SK-N-SH (cell line): ENCODE results near the gene DOCK4. TPM values are rescaled to one million over a fixed set of nuclear protein-coding genes. Genes with fewer than 3 reads are reported as not detected.
A peak's percentile ranks its signal among the peaks of the same experiment; 100 is the strongest.

Experiments used
- CTCF ChIA-PET: fragments of 300-600, 350-600 bp; formaldehyde crosslinking; extraction: SDS; loops from one replicate; lab custom pipeline; 2021; lab: Yijun Ruan, JAX
- POLR2A ChIA-PET: fragments of 350-600 bp; sonication (Branson Sonifier 250); formaldehyde crosslinking; extraction: SDS; loops from one replicate; lab custom pipeline; 2020; ENCODE audit warnings: antibody characterized with exemption, inconsistent platforms; lab: Yijun Ruan, JAX
- DNase-seq: peaks from one replicate; pipeline ENCODE4 v3.0.0; 2012
- H2AFZ ChIP-seq: fragments of 200-600 bp; sonication (generic); 2 replicates; pipeline ENCODE4 v1.8.1; 2016; ENCODE audit warnings: antibody characterized with exemption, mild to moderate bottlenecking, low read depth
- H3F3A ChIP-seq: fragments of 200-600 bp; sonication (generic); replicated peaks from 2 replicates; pipeline ENCODE3; 2016; ENCODE audit warnings: antibody characterized with exemption, mild to moderate bottlenecking; ENCODE audit not compliant: insufficient read depth
- H3K27ac ChIP-seq, 2 experiments: fragments of 200-500 bp in 1 of 2; fragments of 200-600 bp in 1 of 2; sonication (Bioruptor generic) in 1 of 2; sonication (generic), shearing (Covaris generic) in 1 of 2; 2 replicates each; pipeline versions ENCODE4 v1.5.1 to v1.6.1; 2014 to 2016; ENCODE audit warnings: low read depth in 2 of 2, inconsistent platforms in 1 of 2, low read length in 1 of 2, mild to moderate bottlenecking in 1 of 2, mixed read lengths in 1 of 2
- H3K27me3 ChIP-seq: fragments of 200-600 bp; sonication (generic), shearing (Covaris generic); 2 replicates; pipeline ENCODE4 v1.6.1; 2016; ENCODE audit warnings: mixed run types; ENCODE audit not compliant: insufficient read depth
- H3K36me3 ChIP-seq, 2 experiments: fragments of 200-500 bp in 1 of 2; fragments of 200-600 bp in 1 of 2; sonication (Bioruptor generic) in 1 of 2; sonication (generic) in 1 of 2; replicated peaks in 1 of 2; 2 replicates each; pipeline versions ENCODE3 to v1.5.1; 2014 to 2016; ENCODE audit warnings: low read length in 1 of 2, mild to moderate bottlenecking in 1 of 2; ENCODE audit not compliant: insufficient read depth in 2 of 2, control insufficient read depth in 1 of 2
- H3K4me1 ChIP-seq, 2 experiments: fragments of 200-500 bp in 1 of 2; fragments of 200-600 bp in 1 of 2; sonication (Bioruptor generic) in 1 of 2; sonication (generic), shearing (Covaris generic) in 1 of 2; 2 replicates each; pipeline versions ENCODE4 v1.5.1 to v1.6.1; 2014 to 2016; ENCODE audit warnings: low read depth in 1 of 2, low read length in 1 of 2, mixed run types in 1 of 2; ENCODE audit not compliant: insufficient read depth in 2 of 2, control insufficient read depth in 1 of 2
- H3K4me2 ChIP-seq: fragments of 200-600 bp; sonication (generic), shearing (Covaris generic); 2 replicates; pipeline ENCODE4 v1.6.1; 2017; ENCODE audit warnings: mixed run types
- H3K4me3 ChIP-seq, 2 experiments: fragments of 200-500 bp in 1 of 2; fragments of 200-600 bp in 1 of 2; sonication (Bioruptor generic) in 1 of 2; sonication (generic), shearing (Covaris generic) in 1 of 2; 2 replicates each; pipeline versions ENCODE4 v1.5.1 to v1.8.1; 2014 to 2016; ENCODE audit warnings: low read depth in 2 of 2, inconsistent platforms in 1 of 2, low read length in 1 of 2, mild to moderate bottlenecking in 1 of 2, mixed read lengths in 1 of 2, moderate library complexity in 1 of 2
- H3K79me2 ChIP-seq: fragments of 200-600 bp; sonication (generic); 2 replicates; pipeline ENCODE4 v1.8.1; 2017; ENCODE audit warnings: mild to moderate bottlenecking; ENCODE audit not compliant: insufficient read depth
- H3K9ac ChIP-seq: fragments of 200-600 bp; sonication (generic); 2 replicates; pipeline ENCODE4 v1.6.1; 2017; ENCODE audit warnings: mixed run types
- H3K9me2 ChIP-seq: fragments of 200-600 bp; sonication (generic); 2 replicates; pipeline ENCODE4 v1.6.1; 2017; ENCODE audit warnings: mixed run types
- H3K9me3 ChIP-seq: fragments of 200-600 bp; sonication (generic); 2 replicates; pipeline ENCODE4 v1.6.1; 2017; ENCODE audit warnings: mixed run types, mild to moderate bottlenecking, moderate library complexity
- H4K20me1 ChIP-seq: fragments of 200-600 bp; sonication (generic); 2 replicates; pipeline ENCODE4 v1.6.1; 2017; ENCODE audit warnings: mild to moderate bottlenecking, mixed run types; ENCODE audit not compliant: insufficient read depth
- CHD2 ChIP-seq: fragments of 150-350 bp; IDR thresholded peaks from 2 replicates; pipeline ENCODE4 v1.6.1; 2018; ENCODE audit warnings: low read length; ENCODE audit not compliant: partially characterized antibody
- EZH2phosphoT487 ChIP-seq: fragments of 200-600 bp; sonication (generic); IDR thresholded peaks from 2 replicates; pipeline ENCODE4 v1.6.1; 2017; ENCODE audit warnings: low read depth, mixed run types, mild to moderate bottlenecking, antibody characterized with exemption, moderate library complexity, borderline replicate concordance
- FOSL2 ChIP-seq: IDR thresholded peaks from 2 replicates; pipeline ENCODE4 v1.4.0; 2012; ENCODE audit warnings: low read depth, mild to moderate bottlenecking, moderate library complexity, borderline replicate concordance
- FOXJ3 ChIP-seq: sonication (generic); formaldehyde crosslinking; IDR thresholded peaks from 2 replicates; pipeline ENCODE4 v1.5.1; 2020; ENCODE audit warnings: mild to moderate bottlenecking, missing genetic modification reagents
- GABPA ChIP-seq: IDR thresholded peaks from 2 replicates; pipeline ENCODE4 v1.4.0; 2012; ENCODE audit warnings: low read depth, mild to moderate bottlenecking
- GATA2 ChIP-seq: sonication (generic); formaldehyde crosslinking; IDR thresholded peaks from 2 replicates; pipeline ENCODE4 v1.5.0; 2020; ENCODE audit warnings: mild to moderate bottlenecking, missing genetic modification reagents
- MEF2A ChIP-seq: IDR thresholded peaks from 2 replicates; pipeline ENCODE4 v1.4.0; 2012; ENCODE audit warnings: low read depth, borderline replicate concordance
- RCOR1 ChIP-seq: fragments of 150-350 bp; IDR thresholded peaks from 2 replicates; pipeline ENCODE4 v1.6.1; 2017; ENCODE audit warnings: antibody characterized with exemption, low read length
- RXRA ChIP-seq: IDR thresholded peaks from 2 replicates; pipeline ENCODE4 v1.4.0; 2012; ENCODE audit warnings: low read depth, mild to moderate bottlenecking, borderline replicate concordance
- SMC3 ChIP-seq: IDR thresholded peaks from 2 replicates; pipeline ENCODE4 v1.6.1; 2012; ENCODE audit warnings: low read depth, low read length, improper control_type of control experiment
- TAF1 ChIP-seq: IDR thresholded peaks from 2 replicates; pipeline ENCODE4 v1.6.1; 2012; ENCODE audit warnings: low read depth, mild to moderate bottlenecking, low read length, moderate library complexity, borderline replicate concordance
- TCF12 ChIP-seq: IDR thresholded peaks from 2 replicates; pipeline ENCODE4 v1.4.0; 2012
- WGBS: methylation state at CpG from one replicate; pipeline ENCODE4 v1.1.6; 2017; ENCODE audit warnings: low lambda C conversion rate; 5-methylcytosine and 5-hydroxymethylcytosine counted together
- polyA plus RNA-seq, 3 experiments: library from polyadenylated mRNA; depleted of rRNA; stranded (reverse); fragments of >200 nt; gene quantifications; 2 replicates each; pipeline ENCODE4 v1.2.3, GENCODE V29; 2012
- TF ChIP-seq, protein P1 (sequence below): fragments of 150-350 bp; IDR thresholded peaks from 2 replicates; pipeline ENCODE4 v1.6.1; 2016; ENCODE audit warnings: mild to moderate bottlenecking, low read depth, low read length
- TF ChIP-seq, protein P2 (sequence below): IDR thresholded peaks from 2 replicates; pipeline ENCODE4 v1.6.1; 2012; ENCODE audit warnings: mild to moderate bottlenecking, low read depth, low read length, moderate library complexity
- TF ChIP-seq, protein P3 (sequence below): IDR thresholded peaks from 2 replicates; pipeline ENCODE4; 2012
- TF ChIP-seq, protein P4 (sequence below): IDR thresholded peaks from 2 replicates; pipeline ENCODE4 v1.4.0; 2012; ENCODE audit warnings: low read depth
- TF ChIP-seq, protein P5 (sequence below): IDR thresholded peaks from 2 replicates; pipeline ENCODE4 v1.4.0; 2012; ENCODE audit warnings: low read depth, borderline replicate concordance

The DOCK4 gene
- polyA plus RNA-seq, 1 of the 3 experiments (the other 2 are of a cell fraction): 8.5 TPM

DNA sequence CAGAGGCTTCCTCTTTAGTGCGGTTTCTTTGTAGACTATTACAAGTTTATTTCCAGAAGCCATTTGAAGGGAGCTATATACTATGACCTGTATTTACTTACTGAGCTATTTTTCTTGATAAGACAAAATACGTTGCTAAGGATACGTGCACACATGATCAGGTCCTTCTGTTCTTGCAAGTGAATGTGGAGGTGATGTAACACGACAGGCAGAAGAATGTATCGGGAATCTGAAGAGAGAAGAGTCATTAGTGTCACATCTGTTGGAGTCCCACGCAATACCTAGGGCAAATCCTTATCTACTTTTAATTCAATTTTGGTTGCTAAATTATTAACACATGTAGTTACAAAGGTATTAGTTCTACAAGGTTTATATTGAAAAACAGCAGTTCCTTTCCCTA is 359.3 kb downstream of the DOCK4 start (continued):
- peak; percentile 76 for TF ChIP-seq CHD2
- TF ChIP-seq, all 33 proteins: peak for 6

DNA sequence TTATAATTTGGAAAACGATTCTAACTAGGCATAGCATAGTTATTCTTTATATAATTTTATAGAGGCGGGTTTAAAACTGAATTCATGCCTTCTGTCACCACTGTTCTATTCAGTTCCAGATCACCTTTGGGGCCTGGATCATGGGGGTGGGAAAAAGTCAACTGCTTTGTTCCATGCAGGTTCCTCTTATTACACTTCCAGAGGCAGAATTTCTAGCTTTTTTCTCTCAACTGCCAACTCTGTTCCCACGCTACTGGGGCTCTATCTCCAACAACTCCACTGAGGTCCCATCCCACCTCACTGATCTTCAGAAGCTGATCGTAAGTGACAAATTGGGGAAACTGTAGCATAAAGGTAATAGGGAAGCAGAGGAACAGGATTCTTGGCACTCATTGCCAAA is 360.3 kb downstream of the DOCK4 start:
- H3K27ac ChIP-seq: no peak overlapping the region
- no peak for DNase-seq
- no peak overlapping the region for H3K4me3 ChIP-seq
- ChIA-PET CTCF (interaction anchor here (5.0 kb wide), 2 partner anchors 9 to 83 kb away, joined by 29 to 36 read pairs; no protein-coding TSS in a partner anchor), POLR2A (no interaction called here)
- H3K27me3 ChIP-seq: no peaks in the 10 kb centered on the region
- no peaks in the 10 kb centered on the region for H3K79me2 ChIP-seq
- H3K9me3 ChIP-seq: no peaks in the 10 kb centered on the region
- H3F3A ChIP-seq: no peaks in the 10 kb centered on the region
- H2AFZ ChIP-seq: no peak overlapping the region
- TF ChIP-seq FOXJ3 (CRISPR knock-in tag) (no peak), GATA2 (CRISPR knock-in tag) (no peak), RXRA (no peak), SMC3 (no peak), MEF2A (no peak), TAF1 (no peak), GABPA (no peak), RCOR1 (no peak), EZH2phosphoT487 (no peak), TCF12 (no peak), FOSL2 (no peak)
- TF ChIP-seq, protein P1, sequence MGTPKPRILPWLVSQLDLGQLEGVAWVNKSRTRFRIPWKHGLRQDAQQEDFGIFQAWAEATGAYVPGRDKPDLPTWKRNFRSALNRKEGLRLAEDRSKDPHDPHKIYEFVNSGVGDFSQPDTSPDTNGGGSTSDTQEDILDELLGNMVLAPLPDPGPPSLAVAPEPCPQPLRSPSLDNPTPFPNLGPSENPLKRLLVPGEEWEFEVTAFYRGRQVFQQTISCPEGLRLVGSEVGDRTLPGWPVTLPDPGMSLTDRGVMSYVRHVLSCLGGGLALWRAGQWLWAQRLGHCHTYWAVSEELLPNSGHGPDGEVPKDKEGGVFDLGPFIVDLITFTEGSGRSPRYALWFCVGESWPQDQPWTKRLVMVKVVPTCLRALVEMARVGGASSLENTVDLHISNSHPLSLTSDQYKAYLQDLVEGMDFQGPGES: no peak
- TF ChIP-seq, protein P2, sequence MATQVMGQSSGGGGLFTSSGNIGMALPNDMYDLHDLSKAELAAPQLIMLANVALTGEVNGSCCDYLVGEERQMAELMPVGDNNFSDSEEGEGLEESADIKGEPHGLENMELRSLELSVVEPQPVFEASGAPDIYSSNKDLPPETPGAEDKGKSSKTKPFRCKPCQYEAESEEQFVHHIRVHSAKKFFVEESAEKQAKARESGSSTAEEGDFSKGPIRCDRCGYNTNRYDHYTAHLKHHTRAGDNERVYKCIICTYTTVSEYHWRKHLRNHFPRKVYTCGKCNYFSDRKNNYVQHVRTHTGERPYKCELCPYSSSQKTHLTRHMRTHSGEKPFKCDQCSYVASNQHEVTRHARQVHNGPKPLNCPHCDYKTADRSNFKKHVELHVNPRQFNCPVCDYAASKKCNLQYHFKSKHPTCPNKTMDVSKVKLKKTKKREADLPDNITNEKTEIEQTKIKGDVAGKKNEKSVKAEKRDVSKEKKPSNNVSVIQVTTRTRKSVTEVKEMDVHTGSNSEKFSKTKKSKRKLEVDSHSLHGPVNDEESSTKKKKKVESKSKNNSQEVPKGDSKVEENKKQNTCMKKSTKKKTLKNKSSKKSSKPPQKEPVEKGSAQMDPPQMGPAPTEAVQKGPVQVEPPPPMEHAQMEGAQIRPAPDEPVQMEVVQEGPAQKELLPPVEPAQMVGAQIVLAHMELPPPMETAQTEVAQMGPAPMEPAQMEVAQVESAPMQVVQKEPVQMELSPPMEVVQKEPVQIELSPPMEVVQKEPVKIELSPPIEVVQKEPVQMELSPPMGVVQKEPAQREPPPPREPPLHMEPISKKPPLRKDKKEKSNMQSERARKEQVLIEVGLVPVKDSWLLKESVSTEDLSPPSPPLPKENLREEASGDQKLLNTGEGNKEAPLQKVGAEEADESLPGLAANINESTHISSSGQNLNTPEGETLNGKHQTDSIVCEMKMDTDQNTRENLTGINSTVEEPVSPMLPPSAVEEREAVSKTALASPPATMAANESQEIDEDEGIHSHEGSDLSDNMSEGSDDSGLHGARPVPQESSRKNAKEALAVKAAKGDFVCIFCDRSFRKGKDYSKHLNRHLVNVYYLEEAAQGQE: no peak
- TF ChIP-seq, protein P3, sequence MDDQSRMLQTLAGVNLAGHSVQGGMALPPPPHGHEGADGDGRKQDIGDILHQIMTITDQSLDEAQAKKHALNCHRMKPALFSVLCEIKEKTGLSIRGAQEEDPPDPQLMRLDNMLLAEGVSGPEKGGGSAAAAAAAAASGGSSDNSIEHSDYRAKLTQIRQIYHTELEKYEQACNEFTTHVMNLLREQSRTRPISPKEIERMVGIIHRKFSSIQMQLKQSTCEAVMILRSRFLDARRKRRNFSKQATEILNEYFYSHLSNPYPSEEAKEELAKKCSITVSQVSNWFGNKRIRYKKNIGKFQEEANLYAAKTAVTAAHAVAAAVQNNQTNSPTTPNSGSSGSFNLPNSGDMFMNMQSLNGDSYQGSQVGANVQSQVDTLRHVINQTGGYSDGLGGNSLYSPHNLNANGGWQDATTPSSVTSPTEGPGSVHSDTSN: no peak
- TF ChIP-seq, protein P4, sequence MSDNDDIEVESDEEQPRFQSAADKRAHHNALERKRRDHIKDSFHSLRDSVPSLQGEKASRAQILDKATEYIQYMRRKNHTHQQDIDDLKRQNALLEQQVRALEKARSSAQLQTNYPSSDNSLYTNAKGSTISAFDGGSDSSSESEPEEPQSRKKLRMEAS: no peak
- TF ChIP-seq, protein P5, sequence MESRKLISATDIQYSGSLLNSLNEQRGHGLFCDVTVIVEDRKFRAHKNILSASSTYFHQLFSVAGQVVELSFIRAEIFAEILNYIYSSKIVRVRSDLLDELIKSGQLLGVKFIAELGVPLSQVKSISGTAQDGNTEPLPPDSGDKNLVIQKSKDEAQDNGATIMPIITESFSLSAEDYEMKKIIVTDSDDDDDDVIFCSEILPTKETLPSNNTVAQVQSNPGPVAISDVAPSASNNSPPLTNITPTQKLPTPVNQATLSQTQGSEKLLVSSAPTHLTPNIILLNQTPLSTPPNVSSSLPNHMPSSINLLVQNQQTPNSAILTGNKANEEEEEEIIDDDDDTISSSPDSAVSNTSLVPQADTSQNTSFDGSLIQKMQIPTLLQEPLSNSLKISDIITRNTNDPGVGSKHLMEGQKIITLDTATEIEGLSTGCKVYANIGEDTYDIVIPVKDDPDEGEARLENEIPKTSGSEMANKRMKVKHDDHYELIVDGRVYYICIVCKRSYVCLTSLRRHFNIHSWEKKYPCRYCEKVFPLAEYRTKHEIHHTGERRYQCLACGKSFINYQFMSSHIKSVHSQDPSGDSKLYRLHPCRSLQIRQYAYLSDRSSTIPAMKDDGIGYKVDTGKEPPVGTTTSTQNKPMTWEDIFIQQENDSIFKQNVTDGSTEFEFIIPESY: no peak
- WGBS: 89% methylated on average over 4 of the region's 4 CpGs
- peaks cover 0 to 13% of the 10 kb centered on the region in 2 experiments; a peak in 2 of 4 replicates for H3K4me1 ChIP-seq
- no peak overlapping the region for H3K9ac ChIP-seq
- H4K20me1 ChIP-seq: no peaks in the 10 kb centered on the region
- H3K9me2 ChIP-seq: no peaks in the 10 kb centered on the region
- H3K36me3 ChIP-seq: peaks cover 0 to 11% of the 10 kb centered on the region in 2 experiments
- H3K4me2 ChIP-seq: no peak overlapping the region
